Body of pancreas (tissue), 4 donors: ENCODE measurements around the gene SLC25A1. TPM values are rescaled to one million over a fixed set of nuclear protein-coding genes. Genes with fewer than 3 reads are reported as not detected.

Experiments
- ATAC-seq: fragments of 150-250 bp; one replicate; pipeline ENCODE4 v1.9.1; 2016
- DNase-seq, 4 donors: peaks; one replicate each; pipeline ENCODE4 v3.0.0-alpha.2; 2019
- H3K27ac ChIP-seq, 4 donors: fragments of 200-600 bp; sonication (generic); 1 replicate in 3 of 4; 2 replicates in 1 of 4; pipeline versions ENCODE4 v1.5.1 to v1.6.1; 2016 to 2019; ENCODE audit warnings: mild to moderate bottlenecking in 1 of 4, mixed read lengths in 1 of 4, moderate library complexity in 1 of 4
- H3K27me3 ChIP-seq, 2 donors: fragments of 200-600 bp; sonication (generic); one replicate each; pipeline ENCODE4 v1.6.0; 2016; ENCODE audit warnings: mild to moderate bottlenecking in 1 of 2
- H3K36me3 ChIP-seq, 2 donors: fragments of 200-600 bp; sonication (generic); replicated peaks in 1 of 2; 2 replicates each; pipeline ENCODE4 v1.5.1; 2016; ENCODE audit warnings: low read depth in 2 of 2; ENCODE audit not compliant: insufficient read depth in 1 of 2
- H3K4me1 ChIP-seq: fragments of 200-600 bp; sonication (generic); one replicate; pipeline ENCODE4 v1.6.0; 2016
- H3K4me3 ChIP-seq, 2 donors: fragments of 200-600 bp; sonication (generic); 1 replicate in 1 of 2; 2 replicates in 1 of 2; pipeline ENCODE4 v1.5.1; 2016 to 2019
- H3K9me3 ChIP-seq, 3 donors: fragments of 200-600 bp; sonication (generic); 1 replicate in 2 of 3; 2 replicates in 1 of 3; pipeline ENCODE4 v1.5.1; 2016
- CTCF ChIP-seq, 7 experiments: fragments of 450-650 bp in 4 of 7; fragments of 200-600 bp in 3 of 7; sonication (generic) in 3 of 7; IDR thresholded peaks; one replicate each; pipeline ENCODE4 v1.5.1; 2016 to 2019; ENCODE audit warnings: antibody characterized with exemption in 7 of 7
- POLR2A ChIP-seq, 3 donors: fragments of 450-650 bp; IDR thresholded peaks; one replicate each; pipeline ENCODE4 v1.6.1; 2016; ENCODE audit warnings: antibody characterized with exemption in 3 of 3, mild to moderate bottlenecking in 2 of 3
- WGBS, 2 donors: methylation state at CpG; one replicate each; pipeline ENCODE4 v1.1.5; 2017; 5-methylcytosine and 5-hydroxymethylcytosine counted together
- intact Hi-C: fragments of 100-400 bp; cut with DNase I; formaldehyde crosslinking; loops from one replicate; pipeline ENCODE4 v1.15.1; 2023
- total RNA-seq, 2 donors: library from RNA; depleted of rRNA; stranded (reverse); fragments of >200 nt; gene quantifications; one replicate each; pipeline ENCODE4 v1.1.0, GENCODE V29; 2016

Gene SLC25A1
- total RNA-seq, 2 donors from 2014 or later = 39.7 to 87.0 TPM

DNA sequence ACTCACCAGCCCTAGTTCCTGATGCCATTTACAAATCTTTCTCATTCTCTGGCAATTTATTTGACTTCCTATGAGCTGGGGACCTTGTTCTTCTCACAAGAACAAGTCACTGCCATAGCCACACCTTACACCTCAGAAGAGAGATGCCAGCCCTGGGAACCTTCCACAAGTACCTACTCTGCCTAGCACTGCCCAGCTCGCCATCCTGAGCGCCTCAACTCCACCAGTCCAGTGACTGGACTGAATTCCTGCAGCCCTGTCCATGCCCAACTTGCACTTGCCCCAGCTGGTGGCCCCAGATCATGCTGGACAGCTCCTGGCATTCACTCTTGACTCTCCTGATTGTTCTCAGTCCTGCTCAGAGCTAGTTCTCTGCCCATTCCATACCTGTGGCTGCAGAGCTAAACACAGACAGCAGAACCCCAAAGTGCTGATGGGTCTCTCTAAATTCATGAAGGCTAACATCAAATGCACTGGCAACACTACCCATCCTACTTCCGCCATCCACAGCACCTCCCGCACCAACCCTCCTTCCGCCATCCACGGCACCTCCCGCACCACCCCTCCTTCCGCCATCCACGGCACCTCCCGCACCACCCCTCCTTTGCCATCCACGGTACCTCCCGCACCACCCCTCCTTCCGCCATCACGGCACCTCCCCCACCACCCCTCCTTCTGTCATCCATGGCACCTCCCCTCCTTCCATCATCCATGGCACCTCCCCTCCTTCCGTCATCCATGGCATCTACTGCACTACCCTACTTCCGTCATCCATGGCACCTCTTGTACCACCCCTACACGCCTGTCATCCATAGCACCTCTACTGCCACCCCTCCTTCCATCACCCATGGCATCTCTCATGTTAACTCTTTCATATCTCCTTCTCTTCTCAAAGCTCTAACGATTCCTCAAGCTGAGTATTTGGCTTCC is 23.6 kb upstream of the SLC25A1 start:
- TF ChIP-seq CTCF (IDR thresholded peaks at IDR 0.05) (no peak), POLR2A (IDR thresholded peaks at IDR 0.05) (no peak)
- Histone ChIP-seq H3K9me3 (no peaks in the 10 kb centered on the region), H3K27me3 (no peaks in the 10 kb centered on the region), H3K36me3 (no peaks in the 10 kb centered on the region), H3K27ac (no peak overlapping the region), H3K4me3 (no peak overlapping the region), H3K4me1 (no peaks in the 10 kb centered on the region)
- intact Hi-C loops = no loop called here
- ATAC-seq (no peak), DNase-seq (no peak)
- 89 to 94% methylated on average over 18 of the region's 18 CpGs for WGBS, 2 donors

DNA sequence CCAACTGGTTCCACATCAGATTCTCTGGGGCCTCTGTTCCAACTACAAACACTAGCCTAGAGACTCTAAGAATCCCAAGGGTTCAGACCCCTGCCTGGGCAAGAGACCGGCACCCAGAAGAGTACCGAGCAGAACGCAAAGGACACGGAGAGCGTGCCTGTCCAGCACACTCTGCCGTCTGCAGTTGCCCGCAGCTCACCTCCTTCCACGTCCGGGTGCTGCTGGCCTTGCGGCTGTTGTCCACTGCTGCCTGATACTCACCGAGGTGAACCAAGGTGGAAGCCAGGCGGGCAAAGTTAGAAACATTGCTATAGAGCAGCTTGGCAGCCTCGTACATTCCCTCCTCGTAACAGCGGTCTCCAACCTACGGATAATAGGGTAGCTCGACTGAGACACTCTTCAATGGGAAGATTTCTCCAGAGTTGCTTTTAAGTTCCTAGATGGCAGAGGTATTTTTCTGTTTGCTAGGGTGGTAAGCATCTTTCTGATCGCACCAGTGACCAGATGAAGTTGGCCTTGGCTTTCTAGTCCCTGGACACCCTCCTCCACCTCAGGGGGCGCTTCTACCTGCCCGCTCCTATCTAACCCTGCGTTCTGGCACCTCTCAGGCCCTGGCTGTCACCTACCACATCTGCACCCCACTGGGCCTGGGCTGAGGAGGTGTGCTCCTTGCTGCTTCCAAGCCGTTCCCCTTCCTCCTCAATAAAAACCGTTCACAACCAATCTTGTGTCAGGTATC is 22.8 kb upstream of the SLC25A1 start:
- no peaks in the 10 kb centered on the region for H3K36me3 ChIP-seq
- H3K9me3 ChIP-seq = no peaks in the 10 kb centered on the region
- H3K27me3 ChIP-seq = no peaks in the 10 kb centered on the region
- no peak for TF ChIP-seq CTCF (IDR thresholded peaks at IDR 0.05)
- no peak for TF ChIP-seq POLR2A (IDR thresholded peaks at IDR 0.05)
- H3K4me3 ChIP-seq = no peak overlapping the region
- intact Hi-C loops = no loop called here
- ATAC-seq = no peak
- WGBS, 2 donors = 91 to 92% methylated on average over 23 of the region's 23 CpGs
- H3K4me1 ChIP-seq = no peaks in the 10 kb centered on the region
- H3K27ac ChIP-seq = no peak overlapping the region
- DNase-seq = no peak

GRCh38 chr22:19199479-19199878 is 20.9 kb upstream of the SLC25A1 start:
- TF ChIP-seq CTCF (IDR thresholded peaks at IDR 0.05) (no peak), POLR2A (IDR thresholded peaks at IDR 0.05) (no peak)
- no peak for DNase-seq
- Histone ChIP-seq H3K4me3 (no peak overlapping the region), H3K36me3 (no peaks in the 10 kb centered on the region), H3K27ac (no peak overlapping the region), H3K4me1 (no peaks in the 10 kb centered on the region), H3K27me3 (no peaks in the 10 kb centered on the region), H3K9me3 (no peaks in the 10 kb centered on the region)
- 85% methylated on average over 8 of the region's 8 CpGs for WGBS, 2 donors
- ATAC-seq = no peak
- intact Hi-C loops = no loop called here

DNA sequence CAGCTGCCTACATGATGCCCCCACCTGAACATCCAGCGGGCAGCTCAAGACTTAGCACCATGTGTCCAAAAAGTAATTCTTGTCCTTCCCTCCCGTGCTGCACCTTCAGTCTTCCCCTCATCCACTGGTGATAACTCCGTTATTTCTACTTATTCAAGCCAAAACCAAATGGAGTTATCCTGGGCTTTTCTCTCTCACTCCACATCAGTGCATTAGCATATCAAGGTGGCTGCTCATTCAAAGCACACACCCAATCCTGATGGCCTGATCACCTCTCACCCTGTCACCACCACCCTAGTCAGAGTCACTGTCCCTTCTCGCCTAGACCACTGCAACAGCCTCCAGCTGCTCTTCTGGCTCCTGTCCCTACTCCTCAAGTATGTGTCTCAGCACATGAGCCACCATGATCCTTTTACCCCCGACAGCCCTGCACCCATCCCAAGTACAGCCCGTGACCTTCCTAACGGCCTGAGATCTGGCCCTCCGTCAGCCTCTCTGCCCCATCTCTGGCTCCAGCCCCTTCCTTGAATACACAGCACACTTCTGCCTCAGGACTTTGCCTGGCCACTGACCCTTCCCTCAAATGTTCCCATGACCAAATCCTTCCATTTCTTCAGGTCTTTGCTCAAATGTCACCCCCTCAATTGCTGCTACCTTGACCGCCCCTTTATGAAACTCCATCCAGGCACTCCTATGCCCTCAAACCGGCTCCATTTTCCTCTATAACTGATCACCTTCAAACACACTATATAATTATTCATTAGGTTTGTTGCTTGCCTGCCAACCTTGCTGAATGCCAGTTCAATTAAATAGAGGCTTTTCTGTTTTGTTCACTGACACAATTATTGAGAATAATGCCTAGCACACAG is 19.7 kb upstream of the SLC25A1 start:
- DNase-seq = no peak
- ATAC-seq = no peak
- Histone ChIP-seq H3K36me3 (no peaks in the 10 kb centered on the region), H3K27me3 (no peaks in the 10 kb centered on the region), H3K9me3 (no peaks in the 10 kb centered on the region), H3K4me1 (no peaks in the 10 kb centered on the region), H3K27ac (no peak overlapping the region), H3K4me3 (no peak overlapping the region)
- WGBS, 2 donors = 78 to 90% methylated on average over 10 of the region's 10 CpGs
- intact Hi-C loops = no loop called here
- TF ChIP-seq POLR2A (IDR thresholded peaks at IDR 0.05) (no peak), CTCF (IDR thresholded peaks at IDR 0.05) (no peak)
